ENCODE results near the gene PAOX. TPM values are rescaled to one million over a fixed set of nuclear protein-coding genes. Genes with fewer than 3 reads are reported as not detected.
"Not testable (repeated sequence)": the region's sequence is repeated elsewhere in the genome, so short reads cannot be mapped to it uniquely, and the experiment has no call there.

The PAOX gene
- total and polyA plus RNA-seq, 12 donors, result 1.5 to 4.4 (median 3.0) TPM

DNA sequence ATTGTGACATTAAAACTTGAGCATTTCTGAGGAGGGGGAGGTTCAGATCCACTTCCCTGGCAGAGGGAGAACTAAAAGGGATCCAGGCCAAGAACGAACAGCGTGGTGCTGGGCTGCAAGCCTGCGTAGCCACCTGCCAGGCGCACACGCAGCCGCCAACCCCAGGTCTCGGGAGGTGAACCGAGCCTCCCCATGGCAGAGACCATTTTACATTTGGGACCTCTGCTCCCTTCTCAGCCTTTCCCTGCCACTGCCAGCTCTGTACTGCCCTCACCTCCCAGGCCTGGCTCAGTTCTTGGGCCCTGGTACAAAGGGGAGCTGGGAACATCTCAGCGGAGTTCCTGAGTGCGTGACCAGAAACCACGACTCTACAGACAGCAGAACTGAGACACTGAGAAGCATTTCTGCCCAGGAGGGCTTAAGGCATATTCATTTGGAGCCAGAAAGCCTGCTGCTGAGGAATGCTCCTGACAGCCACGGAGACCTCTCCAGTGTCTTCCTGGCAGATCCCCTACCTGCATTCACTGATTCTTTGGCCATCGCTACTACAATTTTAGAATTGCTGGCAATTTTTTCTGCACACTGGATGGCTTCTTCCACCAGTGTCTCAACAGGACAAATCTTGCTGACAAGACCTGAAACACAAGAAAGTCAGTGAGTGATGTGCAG is 13.5 kb upstream of the PAOX start:
- Histone ChIP-seq H3K36me3 (peaks cover 0 to 91% (median 54%) of the 10 kb centered on the region in 9 donors), H3K27ac (peak overlapping the region in 3 of 10 donors; percentile 22 to 58 (median 40)), H3K4me1 (peaks cover 0 to 9% (median 0%) of the 10 kb centered on the region in 9 donors), H3K27me3 (no peaks in the 10 kb centered on the region), H3K4me3 (no peak overlapping the region), H3K9me3 (peaks cover 0 to 6% (median 0%) of the 10 kb centered on the region in 11 donors)
- ATAC-seq, result no peak
- intact Hi-C loops (cut with DNase I), result no loop called here
- 84 to 87% methylated on average over 13 of the region's 13 CpGs for WGBS, 2 donors
- TF ChIP-seq, protein P1, sequence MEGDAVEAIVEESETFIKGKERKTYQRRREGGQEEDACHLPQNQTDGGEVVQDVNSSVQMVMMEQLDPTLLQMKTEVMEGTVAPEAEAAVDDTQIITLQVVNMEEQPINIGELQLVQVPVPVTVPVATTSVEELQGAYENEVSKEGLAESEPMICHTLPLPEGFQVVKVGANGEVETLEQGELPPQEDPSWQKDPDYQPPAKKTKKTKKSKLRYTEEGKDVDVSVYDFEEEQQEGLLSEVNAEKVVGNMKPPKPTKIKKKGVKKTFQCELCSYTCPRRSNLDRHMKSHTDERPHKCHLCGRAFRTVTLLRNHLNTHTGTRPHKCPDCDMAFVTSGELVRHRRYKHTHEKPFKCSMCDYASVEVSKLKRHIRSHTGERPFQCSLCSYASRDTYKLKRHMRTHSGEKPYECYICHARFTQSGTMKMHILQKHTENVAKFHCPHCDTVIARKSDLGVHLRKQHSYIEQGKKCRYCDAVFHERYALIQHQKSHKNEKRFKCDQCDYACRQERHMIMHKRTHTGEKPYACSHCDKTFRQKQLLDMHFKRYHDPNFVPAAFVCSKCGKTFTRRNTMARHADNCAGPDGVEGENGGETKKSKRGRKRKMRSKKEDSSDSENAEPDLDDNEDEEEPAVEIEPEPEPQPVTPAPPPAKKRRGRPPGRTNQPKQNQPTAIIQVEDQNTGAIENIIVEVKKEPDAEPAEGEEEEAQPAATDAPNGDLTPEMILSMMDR (IDR thresholded peaks at IDR 0.05), result no peak
- no peak for DNase-seq

DNA sequence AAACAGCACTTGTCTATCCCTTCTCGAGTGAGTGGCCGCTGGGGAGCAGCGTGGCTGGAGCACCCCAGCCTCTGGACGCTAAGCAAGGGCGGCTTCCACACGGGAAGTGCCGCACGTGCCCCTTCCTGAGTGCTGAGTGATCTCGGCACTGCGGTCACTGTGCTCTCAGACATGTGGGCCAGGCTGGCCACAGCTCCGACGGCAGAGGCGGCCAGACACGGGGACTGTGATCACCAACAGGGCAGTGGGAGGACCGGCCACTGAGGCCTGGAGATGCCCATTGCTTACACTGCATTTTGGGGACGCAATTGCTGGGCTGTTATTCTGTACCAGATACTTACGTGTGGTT is 13.0 kb upstream of the PAOX start:
- Histone ChIP-seq H3K4me3 (no peak overlapping the region), H3K36me3 (peaks cover 0 to 96% (median 56%) of the 10 kb centered on the region in 9 donors), H3K4me1 (peaks cover 0 to 9% (median 0%) of the 10 kb centered on the region in 9 donors), H3K27ac (no peak overlapping the region), H3K9me3 (peaks cover 0 to 3% (median 0%) of the 10 kb centered on the region in 11 donors), H3K27me3 (no peaks in the 10 kb centered on the region)
- TF ChIP-seq, protein P1 (IDR thresholded peaks at IDR 0.05), result no peak
- intact Hi-C loops (cut with DNase I), result no loop called here
- WGBS, 2 donors, result 83 to 84% methylated on average over 17 of the region's 17 CpGs
- no peak for ATAC-seq
- no peak for DNase-seq

DNA sequence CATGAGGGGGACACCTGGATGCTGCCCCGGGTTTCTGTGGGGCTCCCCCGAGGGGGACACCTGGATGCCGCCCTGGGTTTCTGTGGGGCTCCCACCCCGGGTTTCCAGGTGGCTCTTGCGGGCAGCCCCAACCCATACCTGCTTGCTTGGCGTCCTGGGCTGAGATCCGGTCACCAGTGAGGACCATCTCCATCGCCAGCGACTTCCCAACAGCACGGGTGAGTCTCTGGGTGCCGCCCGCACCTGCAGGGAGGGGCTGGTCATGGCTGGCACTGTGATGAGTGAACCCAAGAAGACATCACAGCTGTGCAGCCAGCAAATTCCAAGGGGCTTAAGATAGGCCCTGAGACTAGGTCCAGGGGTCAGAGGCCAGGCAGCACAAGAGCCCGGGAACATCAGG is 12.3 kb upstream of the PAOX start:
- Histone ChIP-seq H3K4me3 (no peak overlapping the region), H3K36me3 (peaks cover 0 to 98% (median 56%) of the 10 kb centered on the region in 9 donors), H3K4me1 (peaks cover 0 to 12% (median 0%) of the 10 kb centered on the region in 9 donors), H3K9me3 (no peaks in the 10 kb centered on the region), H3K27ac (no peak overlapping the region), H3K27me3 (no peaks in the 10 kb centered on the region)
- DNase-seq, result no peak
- TF ChIP-seq, protein P1 (IDR thresholded peaks at IDR 0.05), result no peak
- intact Hi-C loops (cut with DNase I), result no loop called here
- no peak for ATAC-seq
- 95 to 97% methylated on average over 13 of the region's 13 CpGs for WGBS, 2 donors

DNA sequence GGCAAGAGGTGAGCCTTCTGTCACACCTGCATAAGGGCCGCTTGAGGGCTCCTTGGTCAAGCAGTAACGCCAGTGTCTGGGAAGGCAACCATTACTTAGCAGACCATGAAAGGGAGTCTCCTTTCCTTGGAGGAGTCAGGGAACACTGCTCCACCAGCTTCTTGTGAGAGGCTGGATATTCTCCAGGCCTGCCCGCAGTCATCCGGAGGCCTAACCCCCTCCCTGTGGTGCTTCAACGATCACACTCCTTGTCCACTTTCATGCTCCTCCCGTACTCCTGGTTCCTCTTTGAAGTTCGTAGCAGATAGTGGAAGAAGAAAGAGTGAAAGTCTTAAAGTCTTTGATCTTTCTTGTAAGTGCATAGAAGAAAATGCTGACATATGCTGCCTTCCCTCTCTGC is 11.6 kb upstream of the PAOX start:
- H3K27ac ChIP-seq; DNase-seq; H3K9me3 ChIP-seq; ATAC-seq; H3K27me3 ChIP-seq; H3K4me3 ChIP-seq; intact Hi-C loops (cut with DNase I): not testable (repeated sequence)
- 79 to 83% methylated on average over 3 to 5 of the region's 7 CpGs for WGBS, 2 donors
- Histone ChIP-seq H3K36me3 (peaks cover 0 to 91% (median 56%) of the 10 kb centered on the region in 9 donors), H3K4me1 (peaks cover 4 to 19% (median 7%) of the 10 kb centered on the region in 9 donors)

DNA sequence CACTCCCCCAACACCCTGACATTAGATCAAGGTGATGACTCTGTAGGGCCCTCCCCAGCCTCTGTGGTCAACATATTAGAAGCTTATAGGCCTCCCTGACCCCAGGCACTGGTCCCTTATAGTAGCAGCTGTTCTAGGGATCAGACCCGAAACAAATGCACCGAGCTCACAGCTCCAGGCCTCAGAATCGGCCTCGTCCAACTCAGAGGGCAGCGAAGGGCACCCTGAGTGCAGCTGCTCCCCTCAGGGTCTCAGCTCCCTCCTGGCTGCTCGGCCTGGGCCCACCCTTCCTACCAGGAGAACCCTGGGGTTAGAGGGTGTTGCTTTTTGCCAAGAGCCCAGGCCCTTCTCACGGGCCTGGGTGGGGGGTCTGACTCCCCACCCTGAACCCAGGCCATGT is 10.9 kb upstream of the PAOX start:
- intact Hi-C loops (cut with DNase I), result no loop called here
- ATAC-seq, result no peak
- no peak overlapping the region for H3K4me3 ChIP-seq
- no peaks in the 10 kb centered on the region for H3K9me3 ChIP-seq
- TF ChIP-seq, protein P1 (IDR thresholded peaks at IDR 0.05), result no peak
- DNase-seq, result no peak
- H3K27me3 ChIP-seq, result no peaks in the 10 kb centered on the region
- 92 to 93% methylated on average over 7 of the region's 7 CpGs for WGBS, 2 donors
- H3K27ac ChIP-seq, result no peak overlapping the region
- H3K36me3 ChIP-seq, result peaks cover 0 to 84% (median 56%) of the 10 kb centered on the region in 9 donors
- H3K4me1 ChIP-seq, result peaks cover 4 to 20% (median 7%) of the 10 kb centered on the region in 9 donors

All from heart right ventricle (tissue), 16 donors.